ENCODE data around the gene ARL6IP1. TPM values are rescaled to one million over a fixed set of nuclear protein-coding genes. Genes with fewer than 3 reads are reported as not detected.
"Not testable (repeated sequence)": the region's sequence is repeated elsewhere in the genome, so short reads cannot be mapped to it uniquely, and the experiment has no call there.

Gene ARL6IP1
- total RNA-seq, 1 donor from 2014 or later, result 617 TPM

GRCh38 chr16:18800293-18800692 lies 1.1 kb downstream of the ARL6IP1 start:
- DNase-seq (ENCODE audit: low spot score in 2 of 2), result no peak
- no peak for FAIRE-seq

DNA sequence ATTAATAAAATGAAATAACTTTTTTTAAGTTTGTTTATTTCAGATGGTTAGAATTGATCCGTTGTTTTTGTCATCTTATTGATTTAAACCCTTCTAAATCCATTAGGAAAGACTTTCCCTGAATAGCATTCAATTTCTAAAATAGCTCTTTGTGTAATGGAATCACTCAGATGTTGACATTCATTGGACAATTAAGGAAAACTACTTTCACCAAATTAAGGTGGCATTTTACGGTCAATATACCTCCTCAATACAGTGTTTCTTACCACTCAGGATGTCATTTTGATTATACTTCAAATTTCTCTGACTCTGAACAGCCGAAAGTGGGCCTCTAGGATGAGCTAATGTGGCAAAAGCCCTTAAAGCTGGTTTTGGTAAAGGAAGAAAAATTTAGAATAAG lies 1.8 kb downstream of the ARL6IP1 start:
- no peak for DNase-seq (ENCODE audit: low spot score in 2 of 2)
- FAIRE-seq, result no peak

- no peak for DNase-seq (ENCODE audit: low spot score in 2 of 2)
- no peak for FAIRE-seq
Measured at GRCh38 chr16:18797746-18798145, 3.6 kb downstream of the ARL6IP1 start.

- DNase-seq (ENCODE audit: low spot score in 2 of 2), result no peak
- FAIRE-seq, result no peak
Measured at GRCh38 chr16:18796377-18796776, 5.0 kb downstream of the ARL6IP1 start.

DNA sequence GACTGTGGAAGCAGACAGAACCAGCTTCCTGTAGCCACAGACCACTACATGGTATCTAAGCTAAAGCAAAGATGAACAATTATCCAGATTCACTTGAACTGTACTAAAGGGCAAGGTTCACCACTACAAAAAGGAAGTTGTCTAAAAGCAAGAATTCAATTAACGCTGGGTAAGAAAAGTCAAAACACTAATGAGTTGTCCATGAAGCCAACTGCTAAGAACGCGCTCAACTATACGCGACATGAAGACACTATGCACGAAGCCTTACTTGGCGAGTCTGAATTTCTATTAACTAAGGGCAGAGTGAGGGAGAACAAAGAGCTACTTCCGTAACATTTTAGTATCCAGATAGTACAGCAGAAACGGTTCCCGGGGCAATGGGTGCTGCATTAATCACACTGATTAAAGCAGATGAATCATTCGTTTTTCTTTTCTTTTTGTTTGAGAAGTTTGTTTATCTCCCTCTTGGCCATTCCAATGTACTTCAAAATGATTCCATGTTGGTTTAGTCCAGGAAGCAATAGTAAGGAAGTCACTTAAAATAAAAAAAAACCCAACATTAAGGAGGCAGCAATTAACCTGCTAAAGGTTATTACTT lies 8.4 kb downstream of the ARL6IP1 start:
- FAIRE-seq, result no peak
- DNase-seq (ENCODE audit: low spot score in 2 of 2), result no peak

DNA sequence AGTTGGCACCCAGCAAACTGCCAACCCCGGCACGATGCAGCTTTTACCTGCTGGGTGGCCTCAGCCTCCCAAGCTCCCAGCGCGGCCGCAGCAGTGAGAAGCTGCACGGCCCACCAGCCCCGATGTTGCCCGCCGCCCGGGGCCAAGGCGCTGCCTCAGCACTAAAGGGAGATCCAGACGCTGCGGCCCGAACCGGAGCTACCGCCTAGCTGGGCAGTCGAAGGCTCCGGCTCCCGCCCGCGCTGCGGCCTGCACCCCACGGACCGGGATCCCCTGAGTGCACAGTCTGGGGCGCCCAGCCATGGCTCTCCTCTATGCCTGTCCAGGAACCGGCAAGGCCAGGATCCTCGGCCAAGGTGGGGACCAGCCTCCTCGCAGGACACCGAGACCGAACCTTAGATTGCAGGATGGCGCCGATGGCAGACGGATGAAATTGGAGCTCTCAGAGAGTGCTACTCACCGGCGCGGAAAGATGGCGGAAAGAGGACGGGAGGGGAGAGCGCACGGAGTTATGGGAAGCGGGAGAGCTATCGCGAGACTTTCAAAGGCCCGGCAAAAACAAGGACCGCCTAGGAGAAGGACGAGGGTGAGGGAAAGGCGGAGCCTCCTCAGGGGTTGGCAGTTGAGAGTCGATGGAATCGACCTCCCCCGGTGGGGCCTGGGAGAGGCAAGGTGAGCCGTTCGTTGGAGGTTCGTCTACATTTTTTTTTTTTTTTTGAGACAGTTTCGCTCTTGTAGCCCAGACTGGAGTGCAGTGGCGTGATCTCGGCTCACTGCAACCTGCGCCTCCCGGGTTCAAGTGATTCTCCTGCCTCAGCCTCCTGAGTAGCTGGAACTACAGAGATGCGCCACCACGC lies 11.3 kb downstream of the ARL6IP1 start, which contains the start of gene RPS15A:
Gene RPS15A (minus strand): TSS at position 485 of the 857 bp plus-strand sequence. CDS start 1,221 bp downstream, outside the sequence.
- DNase-seq (ENCODE audit: low spot score in 2 of 2) (peak; percentile 91 to 97), FAIRE-seq (no peak)

DNA sequence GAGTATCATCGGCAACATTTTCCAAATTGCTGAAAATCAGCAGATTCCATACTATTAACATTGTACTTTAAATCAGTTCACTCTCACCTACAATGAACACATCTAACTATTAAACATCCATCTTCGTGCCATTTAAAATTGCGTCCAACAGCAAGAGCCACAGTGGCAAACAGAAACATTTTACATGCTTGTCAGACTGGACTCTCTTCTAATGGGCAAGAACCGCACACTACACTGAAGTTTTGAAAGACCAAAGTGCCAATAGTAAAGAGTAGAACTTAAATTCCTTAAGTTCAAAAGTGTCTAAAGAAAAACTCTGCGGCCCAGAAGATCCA lies 11.9 kb downstream of the ARL6IP1 start:
- FAIRE-seq (no peak), DNase-seq (ENCODE audit: low spot score in 2 of 2) (no peak)

DNA sequence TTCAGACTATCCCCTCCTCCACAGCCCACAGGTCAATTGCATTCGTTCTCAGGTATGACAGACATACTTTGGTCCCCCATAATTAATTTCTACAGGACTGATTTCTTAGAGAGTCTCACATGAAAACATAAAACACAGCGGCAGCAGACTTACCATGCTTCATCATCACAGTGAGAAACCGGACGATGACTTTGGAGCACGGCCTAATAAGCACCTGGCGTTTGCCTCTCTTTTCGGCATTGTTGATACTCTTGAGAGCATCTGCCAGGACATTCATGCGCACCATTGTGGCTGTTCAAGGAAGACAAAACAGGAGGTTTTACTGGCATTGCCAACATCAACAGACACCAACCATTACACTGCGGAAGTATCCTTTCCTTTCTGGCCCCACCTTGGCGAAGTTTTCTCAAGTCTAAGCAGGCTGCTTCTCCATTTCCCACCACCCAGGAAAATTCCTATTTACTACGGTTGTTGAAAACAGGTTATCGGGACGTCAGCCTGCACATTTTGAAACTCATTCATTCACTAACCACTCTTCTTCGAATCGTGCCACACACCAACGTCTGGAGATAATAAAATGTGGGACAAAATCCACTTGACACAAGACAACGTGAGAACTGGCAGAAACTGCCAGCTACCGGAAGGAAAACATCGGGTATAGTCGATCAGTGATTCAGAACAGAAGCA lies 12.4 kb downstream of the ARL6IP1 start:
- FAIRE-seq (no peak), DNase-seq (ENCODE audit: low spot score in 2 of 2) (no peak)

DNA sequence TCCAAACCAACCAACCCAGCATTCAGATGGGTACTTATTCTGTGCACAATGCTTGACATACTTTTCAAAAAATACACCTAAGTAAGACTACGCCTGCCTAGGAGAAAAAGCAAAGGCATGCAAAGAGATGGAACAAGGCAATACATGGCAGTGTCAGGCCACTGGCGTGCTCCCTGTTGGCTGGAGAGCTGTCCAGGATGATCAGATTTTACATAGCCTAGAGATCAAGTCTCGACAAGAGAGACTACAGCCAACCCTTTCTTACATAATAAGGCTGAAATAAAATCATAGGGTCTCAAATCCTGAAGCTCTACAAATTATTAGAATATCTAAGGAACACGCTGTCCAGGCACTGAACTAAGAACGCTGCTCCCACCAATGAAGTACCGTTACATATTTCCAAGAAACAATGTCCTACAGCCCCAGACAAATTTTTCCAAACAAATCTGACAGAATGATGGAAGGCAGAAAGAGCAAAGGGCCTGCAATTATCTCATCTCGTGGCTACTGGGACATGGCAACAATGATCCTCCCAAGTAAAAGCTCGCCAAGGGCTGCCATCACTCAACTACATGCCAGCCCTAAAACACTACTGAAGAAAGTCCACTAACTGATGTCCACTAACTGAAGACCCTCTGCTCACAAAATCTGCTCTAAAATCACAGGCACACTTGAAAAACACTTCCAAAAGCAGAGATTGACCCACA lies 16.3 kb downstream of the ARL6IP1 start:
- DNase-seq (ENCODE audit: low spot score in 2 of 2), result no peak
- no peak for FAIRE-seq

DNA sequence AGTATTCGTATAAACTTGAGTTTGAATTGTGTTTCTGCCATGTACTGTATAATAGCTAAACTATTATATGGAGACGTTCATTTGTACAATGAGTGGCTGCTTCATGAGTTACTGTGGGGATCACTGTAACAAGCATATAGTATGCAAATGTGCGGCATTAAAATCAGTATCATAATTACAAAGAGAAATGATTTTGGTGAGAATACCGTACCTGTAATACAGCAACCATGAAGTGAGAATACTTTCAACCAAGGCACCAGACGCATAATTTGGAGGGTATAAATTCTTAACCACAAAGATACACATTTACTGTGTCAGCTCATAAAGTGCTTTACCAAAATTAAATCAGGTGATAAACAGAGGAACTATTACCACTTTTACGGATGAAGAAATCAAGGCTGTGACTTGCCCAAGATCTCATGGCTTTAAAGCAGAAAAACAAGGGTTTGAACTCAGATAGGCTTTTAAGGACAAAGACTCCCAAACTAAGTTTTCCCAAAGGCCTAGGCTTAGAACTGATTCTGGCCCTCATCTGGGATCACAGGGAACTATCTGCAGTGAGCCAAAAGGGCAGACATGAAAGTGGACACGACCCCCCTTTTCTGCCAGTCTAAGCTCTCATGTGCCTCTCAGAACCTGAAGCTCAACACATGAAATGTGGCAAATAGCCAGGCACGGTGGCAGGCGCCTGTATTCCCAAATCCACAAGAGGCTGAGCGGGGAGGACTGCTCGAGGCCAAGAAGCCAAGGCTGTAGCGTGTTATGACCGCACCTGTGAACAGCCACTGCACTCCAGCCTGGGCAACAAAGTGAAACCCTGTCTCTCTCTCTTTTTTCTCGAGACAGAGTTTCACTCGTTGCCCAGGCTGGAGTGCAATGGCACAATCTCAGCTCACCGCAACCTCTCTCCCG lies 17.7 kb downstream of the ARL6IP1 start:
- DNase-seq (ENCODE audit: low spot score in 2 of 2) (no peak), FAIRE-seq (no peak)

DNA sequence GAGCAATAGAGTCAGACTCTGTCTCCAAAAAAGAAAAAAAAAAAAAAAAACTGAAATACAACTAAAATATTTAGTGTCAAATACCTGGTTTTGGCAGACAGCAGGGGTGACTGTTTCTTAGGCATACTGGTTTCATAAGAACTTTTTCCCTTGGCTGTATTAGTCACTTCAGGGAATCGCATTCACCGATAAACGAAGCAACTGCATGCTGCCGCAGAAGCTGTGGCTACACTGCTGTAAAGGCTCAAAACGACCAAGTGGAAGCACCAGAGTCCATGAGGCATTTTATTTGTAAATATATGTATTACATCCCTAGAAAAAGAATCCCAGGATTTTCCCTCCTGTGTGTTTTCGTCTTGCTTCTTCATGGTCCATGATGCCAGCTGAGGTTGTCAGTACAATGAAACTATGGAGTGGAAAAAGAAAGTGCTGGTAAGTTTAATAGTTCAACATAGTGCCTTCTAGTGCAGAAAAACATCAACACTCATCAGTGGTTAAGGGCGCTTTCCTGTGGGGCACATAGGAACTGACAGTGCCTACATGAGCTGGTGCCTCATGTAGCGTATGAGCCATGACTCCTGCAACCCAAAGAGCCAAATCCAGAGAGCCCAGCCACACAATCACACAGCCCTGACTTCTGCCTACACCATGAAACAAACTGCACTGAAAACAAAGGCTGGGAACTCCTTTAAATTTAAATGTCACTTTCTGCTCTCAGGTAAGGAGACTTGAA lies 18.5 kb downstream of the ARL6IP1 start:
- DNase-seq (ENCODE audit: low spot score in 2 of 2) (no peak), FAIRE-seq (no peak)

DNA sequence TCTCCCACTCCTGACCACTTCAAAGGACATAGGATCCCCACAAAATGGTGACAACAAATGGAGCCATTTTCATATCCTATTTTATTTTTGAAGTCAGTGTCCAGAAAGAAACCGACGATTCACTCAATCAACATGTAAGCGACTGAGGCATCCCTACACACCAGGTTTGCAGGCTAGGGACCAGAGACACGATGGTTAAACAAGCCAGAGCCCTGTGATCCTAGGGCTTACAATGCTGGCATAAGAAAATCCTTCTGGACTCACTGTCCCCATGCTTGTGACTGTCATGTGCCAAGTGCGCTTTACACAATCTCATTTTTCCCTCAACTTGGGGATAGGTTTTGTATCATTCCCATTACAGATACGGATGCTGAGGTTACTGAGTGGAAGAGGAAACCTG lies 20.1 kb downstream of the ARL6IP1 start:
- not testable (repeated sequence) for DNase-seq (ENCODE audit: low spot score in 2 of 2); FAIRE-seq

DNA sequence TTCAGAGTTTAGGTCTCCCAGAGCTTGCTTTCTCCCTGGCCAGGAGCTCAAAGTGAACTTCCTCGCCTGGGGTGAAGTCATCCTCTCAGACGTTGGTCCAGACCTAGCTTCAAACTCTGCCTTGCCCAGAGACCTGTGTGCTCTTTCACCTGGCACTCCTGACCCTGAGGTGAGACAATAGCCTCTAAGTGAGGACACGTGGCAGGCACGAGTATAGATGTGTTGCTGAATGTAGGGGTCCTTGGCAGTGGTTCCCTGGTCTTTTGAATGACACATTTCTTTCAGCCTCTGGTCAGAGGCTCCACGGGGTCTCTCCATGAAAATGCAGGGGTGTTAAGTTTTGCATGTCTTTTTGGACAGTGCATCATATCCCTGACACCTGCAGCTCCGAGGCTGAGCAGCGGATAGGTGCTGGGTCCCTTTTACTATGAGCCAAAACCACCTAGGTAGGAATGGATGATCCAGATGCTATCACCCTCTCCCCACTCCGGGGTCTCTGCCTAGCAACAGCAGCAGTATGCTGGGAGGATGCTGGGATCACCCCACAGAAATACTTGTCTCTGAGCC lies 20.8 kb downstream of the ARL6IP1 start:
- not testable (repeated sequence) for FAIRE-seq; DNase-seq (ENCODE audit: low spot score in 2 of 2)

DNA sequence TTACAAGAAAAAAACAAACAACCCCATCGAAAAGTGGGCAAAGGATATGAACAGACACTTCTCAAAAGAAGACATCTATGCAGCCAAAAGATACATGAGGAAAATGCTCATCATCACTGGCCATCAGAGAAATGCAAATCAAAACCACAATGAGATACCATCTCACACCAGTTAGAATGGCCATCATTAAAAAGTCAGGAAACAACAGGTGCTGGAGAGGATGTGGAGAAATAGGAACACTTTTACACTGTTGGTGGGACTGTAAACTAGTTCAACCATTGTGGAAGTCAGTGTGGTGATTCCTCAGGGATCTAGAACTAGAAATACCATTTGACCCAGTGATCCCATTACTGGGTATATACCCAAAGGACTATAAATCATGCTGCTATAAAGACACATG lies 23.7 kb downstream of the ARL6IP1 start:
- not testable (repeated sequence) for DNase-seq (ENCODE audit: low spot score in 2 of 2); FAIRE-seq

DNA sequence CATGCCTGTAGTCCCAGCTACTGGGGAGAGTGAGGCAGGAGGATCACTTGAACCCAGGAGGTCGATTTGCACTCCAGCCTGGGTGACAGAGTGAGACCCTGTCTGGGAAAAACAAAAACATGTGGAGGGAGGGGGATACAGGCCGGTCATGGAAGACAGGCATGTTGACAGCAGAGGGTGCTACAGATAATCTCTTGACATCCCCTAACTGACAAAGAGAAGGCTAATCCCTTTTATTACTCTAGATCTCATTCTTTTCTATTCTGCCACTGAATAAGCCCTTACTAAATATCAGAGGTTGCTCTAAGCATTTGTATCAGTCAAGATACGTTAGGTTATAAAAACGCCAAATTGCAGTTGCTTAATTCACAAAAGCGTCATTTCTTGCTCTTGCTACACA lies 25.0 kb downstream of the ARL6IP1 start:
- DNase-seq (ENCODE audit: low spot score in 2 of 2); FAIRE-seq: not testable (repeated sequence)

GRCh38 chr16:18774651-18775050 lies 26.7 kb downstream of the ARL6IP1 start:
- FAIRE-seq, result not testable (repeated sequence)

GRCh38 chr16:18772171-18772570 lies 29.2 kb downstream of the ARL6IP1 start:
- not testable (repeated sequence) for DNase-seq (ENCODE audit: low spot score in 2 of 2); FAIRE-seq

More at GRCh38 chr16:18774651-18775050, 26.7 kb downstream of the ARL6IP1 start:
- DNase-seq (ENCODE audit: low spot score in 2 of 2), result not testable (repeated sequence)

DNA sequence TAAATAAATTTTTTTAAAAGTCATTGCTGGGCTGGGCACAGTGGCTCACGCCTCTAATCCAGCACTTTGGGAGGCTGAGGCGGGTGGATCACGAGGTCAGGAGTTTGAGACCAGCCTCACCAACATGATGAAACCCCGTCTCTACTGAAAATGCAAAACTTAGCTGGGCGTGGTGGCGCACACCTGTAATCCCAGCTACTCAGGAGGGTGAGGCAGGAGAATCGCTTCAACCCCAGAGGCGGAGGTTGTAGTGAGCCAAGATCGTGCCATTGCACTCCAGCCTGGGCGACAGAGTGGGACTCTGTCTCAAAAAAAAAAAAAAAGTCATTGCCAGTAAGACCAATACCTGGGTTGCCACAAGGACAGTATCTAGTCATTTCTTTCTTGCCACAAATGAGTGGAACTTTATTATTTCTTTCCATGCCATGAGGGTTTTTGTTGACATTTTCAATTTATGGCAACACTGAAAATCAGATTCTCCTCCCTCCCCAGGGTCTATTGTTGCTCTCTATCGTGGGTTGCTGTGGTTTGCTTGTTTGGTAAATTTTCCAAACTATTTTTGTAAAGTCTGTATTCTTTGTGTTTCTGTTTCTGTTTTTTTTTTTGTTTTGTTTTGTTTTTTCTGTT lies 30.9 kb downstream of the ARL6IP1 start:
- FAIRE-seq; DNase-seq (ENCODE audit: low spot score in 2 of 2): not testable (repeated sequence)

Measured in frontal cortex (tissue), 4 donors.